T-helper 2 cell treated with Interferon-gamma antibody and Interleukin-4, amounts not matched to agents 5 μg/mL and 100 μg/mL, for 36 hours (primary cell): ENCODE results near the gene ZPBP2.

Source experiments
- DNase-seq: peaks from one replicate; pipeline ENCODE4 v3.0.0; 2021; ENCODE audit warnings: low spot score
- H3K27ac Mint-ChIP-seq: one replicate; pipeline ENCODE4 v1.8.0; 2021; ENCODE audit warnings: mild to moderate bottlenecking, mixed read lengths
- H3K27me3 Mint-ChIP-seq: one replicate; pipeline ENCODE4 v1.8.0; 2021; ENCODE audit warnings: low read depth, mixed read lengths
- H3K36me3 Mint-ChIP-seq: one replicate; pipeline ENCODE4 v1.8.0; 2021; ENCODE audit warnings: low read depth, mixed read lengths
- H3K4me1 Mint-ChIP-seq: one replicate; pipeline ENCODE4 v1.8.0; 2021; ENCODE audit warnings: low read depth, mixed read lengths
- H3K4me3 Mint-ChIP-seq: one replicate; pipeline ENCODE4 v1.8.0; 2022; ENCODE audit warnings: mild to moderate bottlenecking, moderate library complexity, mixed read lengths
- H3K9me3 Mint-ChIP-seq: one replicate; pipeline ENCODE4 v1.8.0; 2021; ENCODE audit warnings: mixed read lengths

The ZPBP2 gene

GRCh38 chr17:39925282-39926134 is 57.5 kb downstream of the ZPBP2 start:
- H3K36me3 Mint-ChIP-seq = peaks cover 45% of the 10 kb centered on the region
- H3K27me3 Mint-ChIP-seq = no peaks in the 10 kb centered on the region
- no peak for DNase-seq
- H3K4me1 Mint-ChIP-seq = peaks cover 58% of the 10 kb centered on the region
- peak overlapping the region; percentile 92 for H3K4me3 Mint-ChIP-seq
- no peaks in the 10 kb centered on the region for H3K9me3 Mint-ChIP-seq
- peak overlapping the region; percentile 89 for H3K27ac Mint-ChIP-seq

- Mint-ChIP-seq H3K36me3 (peaks cover 41% of the 10 kb centered on the region), H3K27ac (peak overlapping the region; percentile 89), H3K4me1 (peaks cover 54% of the 10 kb centered on the region), H3K9me3 (no peaks in the 10 kb centered on the region), H3K27me3 (no peaks in the 10 kb centered on the region), H3K4me3 (peak overlapping the region; percentile 92)
- DNase-seq = no peak
Observed at GRCh38 chr17:39926135-39926587, 58.2 kb downstream of the ZPBP2 start.

DNA sequence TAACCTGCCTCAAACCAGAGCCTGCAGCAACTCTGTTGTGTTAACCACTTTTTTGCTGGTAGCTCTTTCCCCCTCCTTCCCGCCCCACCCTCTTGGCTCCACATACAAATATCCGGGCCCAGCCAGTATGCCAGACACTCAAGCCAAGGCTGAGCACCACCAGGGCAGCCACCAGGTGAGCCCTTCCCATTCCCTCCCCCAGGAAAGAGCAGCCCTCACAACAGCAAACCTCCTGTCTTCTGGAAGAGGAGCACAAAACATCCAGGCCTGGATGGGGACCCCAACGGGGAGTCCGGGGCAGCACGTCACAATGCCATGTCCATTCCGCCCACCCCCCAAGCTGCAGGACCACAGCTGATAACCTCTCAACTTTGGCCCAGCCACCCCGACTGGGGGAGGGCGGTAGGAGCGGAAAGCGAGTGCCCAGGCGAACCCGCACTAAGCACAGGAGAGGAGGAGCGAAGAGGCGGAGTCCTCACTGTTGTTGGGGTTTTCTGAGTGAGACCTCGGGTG is 58.6 kb downstream of the ZPBP2 start:
- H3K27me3 Mint-ChIP-seq = no peaks in the 10 kb centered on the region
- peak overlapping the region; percentile 89 for H3K27ac Mint-ChIP-seq
- H3K9me3 Mint-ChIP-seq = no peaks in the 10 kb centered on the region
- DNase-seq = peak; percentile 58
- peaks cover 50% of the 10 kb centered on the region for H3K4me1 Mint-ChIP-seq
- H3K36me3 Mint-ChIP-seq = peaks cover 36% of the 10 kb centered on the region
- H3K4me3 Mint-ChIP-seq = peak overlapping the region; percentile 92
